B cell (primary cell): ENCODE measurements around the gene FMNL1. TPM values are rescaled to one million over a fixed set of nuclear protein-coding genes. Genes with fewer than 3 reads are reported as not detected.
A peak's percentile ranks its signal among the peaks of the same experiment; 100 is the strongest.

Experiments
- ATAC-seq: fragments of 200-7000 bp; cut with Tn5 transposase; one replicate; pipeline ENCODE4 v1.10.0; 2021; ENCODE audit warnings: low read depth, mild to moderate bottlenecking, moderate number of reproducible peaks, moderate library complexity
- CTCF ChIA-PET: fragments of 350-600 bp; sonication (Branson Sonifier 250); formaldehyde crosslinking; loops from one replicate; lab custom pipeline; 2021; ENCODE audit warnings: antibody characterized with exemption, inconsistent platforms; lab: Charles Lee
- POLR2A ChIA-PET: fragments of 350-600 bp; sonication (Branson Sonifier 250); formaldehyde crosslinking; loops from one replicate; lab custom pipeline; 2021; ENCODE audit warnings: antibody characterized with exemption; lab: Charles Lee
- DNase-seq: peaks from one replicate; pipeline ENCODE4 v3.0.0; 2013
- H2AFZ ChIP-seq: 2 replicates; pipeline ENCODE4 v1.6.1; 2012; ENCODE audit warnings: mild to moderate bottlenecking, low read depth, low read length; ENCODE audit not compliant: insufficient read depth, poor library complexity, severe bottlenecking
- H3K27ac ChIP-seq, 2 donors: 1 replicate in 1 of 2; 2 replicates in 1 of 2; pipeline ENCODE4 v1.5.1; 2012 to 2013; ENCODE audit warnings: low read length in 2 of 2, mild to moderate bottlenecking in 2 of 2, moderate library complexity in 1 of 2
- H3K27me3 ChIP-seq, 4 experiments: fragments of 200-600 bp in 1 of 4; sonication (generic) in 1 of 4; replicated peaks in 1 of 4; 1 replicate in 2 of 4; 2 replicates in 2 of 4; pipeline versions ENCODE4 v1.6.1 to v1.7.0; 2013 to 2016; ENCODE audit warnings: low read length in 3 of 4, mild to moderate bottlenecking in 2 of 4, mixed read lengths in 1 of 4, moderate library complexity in 1 of 4; ENCODE audit not compliant: insufficient read depth in 4 of 4, control insufficient read depth in 3 of 4; ENCODE audit errors: control extremely low read depth in 1 of 4
- H3K36me3 ChIP-seq, 2 experiments: replicated peaks in 1 of 2; 1 replicate in 1 of 2; 2 replicates in 1 of 2; pipeline versions ENCODE4 v1.6.1 to v1.7.1; 2013; ENCODE audit warnings: low read length in 1 of 2; ENCODE audit not compliant: insufficient read depth in 2 of 2, control insufficient read depth in 1 of 2; ENCODE audit errors: control extremely low read depth in 1 of 2, extremely low read depth in 1 of 2
- H3K4me1 ChIP-seq, 2 donors: fragments of 200-600 bp in 1 of 2; sonication (generic) in 1 of 2; 1 replicate in 1 of 2; 2 replicates in 1 of 2; pipeline versions ENCODE4 v1.5.1 to v1.6.1; 2013 to 2017; ENCODE audit warnings: low read length in 2 of 2; ENCODE audit not compliant: control insufficient read depth in 2 of 2, insufficient read depth in 2 of 2
- H3K4me2 ChIP-seq: replicated peaks from 2 replicates; pipeline ENCODE3; 2012; ENCODE audit warnings: mild to moderate bottlenecking, low read depth, low read length; ENCODE audit not compliant: poor library complexity, severe bottlenecking
- H3K4me3 ChIP-seq, 5 experiments: fragments of 200-600 bp in 1 of 5; sonication (generic) in 1 of 5; 1 replicate in 3 of 5; 2 replicates in 2 of 5; pipeline versions ENCODE4 v1.5.1 to v1.7.0; 2011 to 2016; ENCODE audit warnings: low read length in 4 of 5, mild to moderate bottlenecking in 4 of 5, low read depth in 2 of 5, control low read depth in 1 of 5, moderate library complexity in 1 of 5; ENCODE audit not compliant: insufficient read depth in 1 of 5; ENCODE audit errors: control extremely low read depth in 1 of 5, extremely low read depth in 1 of 5
- H3K79me2 ChIP-seq: fragments of 200-600 bp; sonication (generic); one replicate; pipeline ENCODE4 v1.6.0; 2016; ENCODE audit warnings: low read length; ENCODE audit not compliant: control insufficient read depth, insufficient read depth
- H3K9ac ChIP-seq: fragments of 200-600 bp; sonication (generic); 2 replicates; pipeline ENCODE4 v1.6.1; 2017; ENCODE audit warnings: mild to moderate bottlenecking, low read length, moderate library complexity
- H3K9me3 ChIP-seq, 3 donors: one replicate each; pipeline versions ENCODE4 v1.6.1 to v1.7.1; 2013; ENCODE audit warnings: low read length in 2 of 3; ENCODE audit not compliant: control insufficient read depth in 2 of 3, insufficient read depth in 1 of 3; ENCODE audit errors: control extremely low read depth in 1 of 3
- H4K20me1 ChIP-seq: 2 replicates; pipeline ENCODE4 v1.6.0; 2012; ENCODE audit warnings: mild to moderate bottlenecking, low read length; ENCODE audit not compliant: insufficient read depth, control insufficient read depth, poor library complexity, severe bottlenecking
- H3K27ac Mint-ChIP-seq: one replicate; pipeline ENCODE4 v1.8.0; 2021; ENCODE audit warnings: mixed read lengths
- H3K27me3 Mint-ChIP-seq: one replicate; pipeline ENCODE4 v1.8.0; 2021; ENCODE audit warnings: mixed read lengths
- H3K4me1 Mint-ChIP-seq: one replicate; pipeline ENCODE4 v1.8.0; 2021; ENCODE audit warnings: mixed read lengths
- H3K4me3 Mint-ChIP-seq: one replicate; pipeline ENCODE4 v1.8.0; 2021; ENCODE audit warnings: mixed read lengths
- H3K9me3 Mint-ChIP-seq: one replicate; pipeline ENCODE4 v1.8.0; 2022; ENCODE audit warnings: mixed read lengths; ENCODE audit not compliant: insufficient read depth
- CTCF ChIP-seq: fragments of 200-600 bp; IDR thresholded peaks from one replicate; pipeline ENCODE4 v1.8.0; 2022; ENCODE audit warnings: antibody characterized with exemption, mild to moderate bottlenecking
- EZH2 ChIP-seq: IDR thresholded peaks from 2 replicates; pipeline ENCODE4 v1.6.1; 2012; ENCODE audit warnings: borderline replicate concordance, low read depth, mild to moderate bottlenecking, moderate library complexity, low read length; ENCODE audit not compliant: insufficient read depth, poor library complexity, severe bottlenecking
- WGBS: methylation state at CpG from one replicate; pipeline ENCODE4 v1.1.5; 2013; ENCODE audit warnings: missing lambda C conversion rate; ENCODE audit not compliant: insufficient coverage; 5-methylcytosine and 5-hydroxymethylcytosine counted together
- intact Hi-C: fragments of 100-400 bp; cut with micrococcal nuclease; formaldehyde crosslinking; loops from one replicate; pipeline ENCODE4 v1.10.0; 2022
- polyA plus RNA-seq: library from polyadenylated mRNA; depleted of rRNA; stranded (reverse); fragments of >200 nt; gene quantifications from 2 replicates; pipeline ENCODE4 v1.2.3, GENCODE V29; 2012
- total RNA-seq, 2 donors: library from RNA; stranded (reverse); fragments of 120-200 nt in 1 of 2; gene quantifications; 1 replicate in 1 of 2; 2 replicates in 1 of 2; pipeline versions ENCODE4 v1.2.3 to v1.2.4, GENCODE V29; 2013 to 2022

The FMNL1 gene
- total and polyA plus RNA-seq, 2 donors (not counting 1 experiment from before 2014, with no cell fraction given) = 386 to 663 TPM

- peak overlapping the region in 2 of 5 experiments; percentile 15 to 22 for H3K4me3 ChIP-seq
- peaks cover 95% of the 10 kb centered on the region for H3K79me2 ChIP-seq
- H3K9ac ChIP-seq = peak overlapping the region; percentile 25
- ATAC-seq = peak; percentile 79
- Mint-ChIP-seq H3K9me3 (no peaks in the 10 kb centered on the region), H3K4me3 (peak overlapping the region; percentile 75), H3K27ac (peak overlapping the region; percentile 91), H3K27me3 (no peaks in the 10 kb centered on the region), H3K4me1 (peaks cover 93% of the 10 kb centered on the region)
- DNase-seq = peak; percentile 81
- POLR2A ChIA-PET = interaction anchor here (0.6 to 2.0 kb wide), 12 partner anchors 9 to 122 kb away, joined by 3 to 16 read pairs (median 4); partner anchors contain the start of gene MAP3K14
- H4K20me1 ChIP-seq = peaks cover 81% of the 10 kb centered on the region
- H3K27ac ChIP-seq = peak overlapping the region; percentile 32 to 64
- CTCF ChIA-PET = interaction anchor here (0.6 to 5.4 kb wide), 11 partner anchors 11 to 93 kb away, joined by 3 to 44 read pairs (median 9); partner anchors contain the start of gene MAP3K14
- H2AFZ ChIP-seq = no peak overlapping the region
- H3K27me3 ChIP-seq = no peaks in the 10 kb centered on the region
- peaks cover 3 to 28% of the 10 kb centered on the region in 2 experiments for H3K36me3 ChIP-seq
- peak overlapping the region; percentile 58 for H3K4me2 ChIP-seq
- 23% methylated on average over 5 of the region's 7 CpGs for WGBS
- H3K9me3 ChIP-seq = peaks cover 0 to 6% (median 0%) of the 10 kb centered on the region in 3 donors
- intact Hi-C loops = loop anchor here (1.0 to 5.0 kb wide), 3 partner anchors 11 to 91 kb away; partner anchors contain the start of gene MAP3K14
- no peak for TF ChIP-seq EZH2
- no peak for TF ChIP-seq CTCF
- peaks cover 93 to 98% of the 10 kb centered on the region in 2 donors for H3K4me1 ChIP-seq
These were observed 74.5 kb downstream of the FMNL1 start for GRCh38 chr17:45296003-45296832.
